Ascending aorta (tissue), 2 donors: Measurements from ENCODE around the gene JMJD4. TPM values are rescaled to one million over a fixed set of nuclear protein-coding genes. Genes with fewer than 3 reads are reported as not detected.

ENCODE experiments used
- DNase-seq, 2 donors: peaks; one replicate each; pipeline ENCODE4 v3.0.0-alpha.2; 2019; ENCODE audit warnings: low spot score in 2 of 2
- H3K27ac ChIP-seq, 2 donors: fragments of 200-600 bp; sonication (generic); one replicate each; pipeline ENCODE4 v1.5.1; 2016 to 2017; ENCODE audit warnings: mild to moderate bottlenecking in 1 of 2
- H3K27me3 ChIP-seq: fragments of 200-600 bp; sonication (generic); one replicate; pipeline ENCODE4 v1.5.1; 2017
- H3K36me3 ChIP-seq, 2 donors: fragments of 200-600 bp; sonication (generic); one replicate each; pipeline ENCODE4 v1.5.1; 2016
- H3K4me1 ChIP-seq, 2 donors: fragments of 200-600 bp; sonication (generic); one replicate each; pipeline ENCODE4 v1.5.1; 2016 to 2017; ENCODE audit warnings: mild to moderate bottlenecking in 1 of 2
- H3K4me3 ChIP-seq, 2 donors: fragments of 200-600 bp; sonication (generic); one replicate each; pipeline ENCODE4 v1.5.1; 2016 to 2017; ENCODE audit warnings: mild to moderate bottlenecking in 1 of 2
- H3K9me3 ChIP-seq, 2 donors: fragments of 200-600 bp; sonication (generic); one replicate each; pipeline ENCODE4 v1.5.1; 2016
- intact Hi-C: fragments of 100-400 bp; cut with DNase I; formaldehyde crosslinking; loops from one replicate; pipeline ENCODE4 v1.15.1; 2023
- total RNA-seq: library from RNA; depleted of rRNA; stranded (reverse); fragments of >200 nt; gene quantifications from one replicate; pipeline ENCODE4 v1.1.0, GENCODE V29; 2016
- TF ChIP-seq, protein P1 (sequence below), 3 experiments: fragments of 200-600 bp in 2 of 3; fragments of 450-650 bp in 1 of 3; sonication (generic) in 2 of 3; IDR thresholded peaks; one replicate each; pipeline ENCODE4 v1.5.1; 2016 to 2019; ENCODE audit warnings: antibody characterized with exemption in 3 of 3, mild to moderate bottlenecking in 1 of 3, moderate library complexity in 1 of 3

Gene JMJD4
- total RNA-seq, 1 donor from 2014 or later: 10.6 TPM

DNA sequence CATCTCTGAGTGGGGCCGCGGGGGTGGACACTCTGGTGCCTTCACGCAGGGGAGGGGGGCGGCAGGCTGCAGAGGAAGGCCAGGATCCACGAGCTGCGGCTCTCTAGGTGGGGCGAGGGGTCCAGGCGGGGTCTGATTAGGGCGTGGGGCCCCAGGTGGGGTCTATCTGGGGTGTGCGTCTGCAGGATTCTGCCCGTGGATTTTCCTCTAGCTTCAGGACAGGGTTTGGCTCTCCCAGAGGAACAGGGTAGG is 6.3 kb downstream of the JMJD4 start:
- Histone ChIP-seq H3K4me1 (peaks cover 0 to 3% of the 10 kb centered on the region in 2 donors), H3K9me3 (no peaks in the 10 kb centered on the region), H3K36me3 (peaks cover 7 to 23% of the 10 kb centered on the region in 2 donors), H3K27me3 (no peaks in the 10 kb centered on the region), H3K27ac (peak overlapping the region; percentile 67 to 73), H3K4me3 (peak overlapping the region; percentile 51 to 71)
- intact Hi-C loops: loop anchor here (1.0 to 5.0 kb wide), 3 partner anchors 59 to 1322 kb away; partner anchors contain the start of genes PARP1 and ZNF678
- TF ChIP-seq, protein P1, sequence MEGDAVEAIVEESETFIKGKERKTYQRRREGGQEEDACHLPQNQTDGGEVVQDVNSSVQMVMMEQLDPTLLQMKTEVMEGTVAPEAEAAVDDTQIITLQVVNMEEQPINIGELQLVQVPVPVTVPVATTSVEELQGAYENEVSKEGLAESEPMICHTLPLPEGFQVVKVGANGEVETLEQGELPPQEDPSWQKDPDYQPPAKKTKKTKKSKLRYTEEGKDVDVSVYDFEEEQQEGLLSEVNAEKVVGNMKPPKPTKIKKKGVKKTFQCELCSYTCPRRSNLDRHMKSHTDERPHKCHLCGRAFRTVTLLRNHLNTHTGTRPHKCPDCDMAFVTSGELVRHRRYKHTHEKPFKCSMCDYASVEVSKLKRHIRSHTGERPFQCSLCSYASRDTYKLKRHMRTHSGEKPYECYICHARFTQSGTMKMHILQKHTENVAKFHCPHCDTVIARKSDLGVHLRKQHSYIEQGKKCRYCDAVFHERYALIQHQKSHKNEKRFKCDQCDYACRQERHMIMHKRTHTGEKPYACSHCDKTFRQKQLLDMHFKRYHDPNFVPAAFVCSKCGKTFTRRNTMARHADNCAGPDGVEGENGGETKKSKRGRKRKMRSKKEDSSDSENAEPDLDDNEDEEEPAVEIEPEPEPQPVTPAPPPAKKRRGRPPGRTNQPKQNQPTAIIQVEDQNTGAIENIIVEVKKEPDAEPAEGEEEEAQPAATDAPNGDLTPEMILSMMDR (IDR thresholded peaks at IDR 0.05): no peak
- DNase-seq: no peak

DNA sequence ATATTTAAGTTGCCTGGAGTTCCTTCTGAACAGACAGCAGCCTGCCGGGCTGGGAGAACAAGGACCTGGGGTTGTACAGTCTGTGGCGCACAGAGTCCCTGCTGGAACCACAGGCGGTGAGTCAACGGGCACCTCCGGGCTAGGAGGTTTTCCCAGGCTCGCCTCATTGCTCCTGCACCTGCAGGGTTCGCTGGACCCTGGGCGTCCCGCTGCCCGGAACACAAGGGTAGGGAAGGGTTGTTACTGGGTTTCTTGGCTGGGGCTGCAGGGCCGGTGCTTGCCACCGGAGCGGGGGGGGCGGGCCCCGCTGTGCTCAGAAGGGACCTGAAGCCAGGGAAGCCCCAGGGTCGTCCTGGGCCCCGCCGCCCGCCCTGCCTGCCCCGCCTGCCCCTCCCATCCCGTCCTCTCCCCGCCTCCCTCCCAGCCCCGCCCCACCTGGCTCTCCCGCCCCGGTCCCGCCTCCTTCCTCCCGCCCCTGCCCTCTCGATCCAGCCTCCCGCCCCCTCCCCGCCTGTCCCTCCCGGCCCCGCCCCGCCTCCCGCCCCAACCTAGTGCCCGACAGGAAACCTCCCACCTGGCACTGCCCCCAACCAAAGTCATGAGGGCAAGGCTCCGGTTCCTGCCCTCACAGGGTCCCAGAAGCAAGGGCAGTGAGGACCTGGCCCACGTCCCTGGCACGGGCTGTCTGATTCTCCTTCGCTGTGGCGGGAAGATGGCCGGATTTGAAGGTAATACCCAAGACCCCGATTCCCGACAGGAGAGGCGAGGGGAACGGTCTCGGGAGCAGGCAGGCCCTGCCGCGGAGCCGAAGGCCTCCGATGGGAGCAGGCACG is 6.8 kb downstream of the JMJD4 start:
- H3K4me3 ChIP-seq: peak overlapping the region; percentile 51 to 71
- H3K27ac ChIP-seq: peak overlapping the region; percentile 67 to 73
- peaks cover 0 to 3% of the 10 kb centered on the region in 2 donors for H3K4me1 ChIP-seq
- intact Hi-C loops: loop anchor here (1.0 to 5.0 kb wide), 3 partner anchors 60 to 1321 kb away; partner anchors contain the start of genes PARP1 and ZNF678
- no peaks in the 10 kb centered on the region for H3K9me3 ChIP-seq
- TF ChIP-seq, protein P1 (IDR thresholded peaks at IDR 0.05): no peak
- H3K36me3 ChIP-seq: peaks cover 7 to 22% of the 10 kb centered on the region in 2 donors
- DNase-seq: peak in 1 of 2 donors; percentile 83
- H3K27me3 ChIP-seq: no peaks in the 10 kb centered on the region

DNA sequence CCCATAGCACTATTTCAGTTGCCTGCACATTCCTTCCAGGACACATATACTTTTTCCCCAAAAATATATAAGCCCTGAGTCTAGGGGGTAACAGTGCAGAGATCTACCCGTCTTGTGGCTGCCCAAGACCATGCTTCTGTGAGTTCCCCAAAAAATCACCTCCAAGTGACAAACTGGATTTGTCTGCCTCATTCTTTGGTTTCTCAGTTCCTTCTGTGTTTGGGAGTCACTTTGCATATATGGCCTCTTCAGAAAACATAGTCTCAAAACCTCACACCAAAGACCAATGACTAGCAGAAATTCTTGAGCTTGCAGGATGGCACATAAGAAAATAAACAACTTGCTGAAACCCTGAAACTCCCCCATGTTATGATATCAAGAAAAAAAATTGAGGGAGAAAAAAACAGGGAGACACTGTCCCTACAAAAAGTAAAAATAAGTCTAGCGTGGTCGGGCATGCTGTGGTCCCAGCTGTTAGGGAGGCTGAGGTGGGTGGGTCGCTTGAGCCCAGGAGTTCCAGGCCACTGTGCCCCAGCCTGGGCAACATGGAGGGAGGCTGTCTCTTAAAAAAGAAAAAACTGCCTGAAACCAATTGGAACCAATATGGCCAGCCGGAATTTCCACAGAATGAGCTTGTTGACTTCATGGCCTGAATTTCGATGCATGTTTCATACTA is 8.0 kb downstream of the JMJD4 start:
- TF ChIP-seq, protein P1 (IDR thresholded peaks at IDR 0.05): no peak
- no peak for DNase-seq
- intact Hi-C loops: loop anchor here (5.0 kb wide), 1 partner anchor 1320 kb away; the partner anchor contains the start of gene PARP1
- Histone ChIP-seq H3K4me1 (peaks cover 0 to 3% of the 10 kb centered on the region in 2 donors), H3K27me3 (no peaks in the 10 kb centered on the region), H3K9me3 (peaks cover 0 to 4% of the 10 kb centered on the region in 2 donors), H3K4me3 (no peak overlapping the region), H3K27ac (no peak overlapping the region), H3K36me3 (peaks cover 0 to 10% of the 10 kb centered on the region in 2 donors)

DNA sequence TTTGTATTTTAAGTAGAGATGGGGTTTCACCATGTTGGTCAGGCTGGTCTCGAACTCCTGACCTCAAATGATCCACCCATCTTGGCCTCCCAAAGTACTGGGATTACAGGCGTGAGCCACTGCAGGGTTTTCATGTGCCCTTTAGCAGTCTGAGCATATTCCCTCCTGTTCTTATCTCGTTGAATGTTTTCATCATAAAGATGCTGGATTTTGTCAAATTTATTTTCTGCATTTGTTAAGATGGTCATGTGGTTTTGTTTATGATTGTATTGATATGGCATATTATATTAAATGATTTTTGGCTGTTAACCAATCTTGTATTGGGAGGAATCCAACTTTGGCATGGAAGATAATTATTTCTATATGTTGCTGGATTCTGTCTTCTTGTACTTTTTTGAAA is 8.8 kb downstream of the JMJD4 start:
- H3K36me3 ChIP-seq: peaks cover 0 to 3% of the 10 kb centered on the region in 2 donors
- TF ChIP-seq, protein P1 (IDR thresholded peaks at IDR 0.05): no peak
- peaks cover under 1 to 4% of the 10 kb centered on the region in 2 donors for H3K9me3 ChIP-seq
- no peaks in the 10 kb centered on the region for H3K27me3 ChIP-seq
- DNase-seq: no peak
- H3K4me3 ChIP-seq: no peak overlapping the region
- intact Hi-C loops: loop anchor here (5.0 kb wide), 1 partner anchor 1319 kb away; the partner anchor contains the start of gene PARP1
- H3K4me1 ChIP-seq: peaks cover 0 to 3% of the 10 kb centered on the region in 2 donors
- H3K27ac ChIP-seq: no peak overlapping the region

DNA sequence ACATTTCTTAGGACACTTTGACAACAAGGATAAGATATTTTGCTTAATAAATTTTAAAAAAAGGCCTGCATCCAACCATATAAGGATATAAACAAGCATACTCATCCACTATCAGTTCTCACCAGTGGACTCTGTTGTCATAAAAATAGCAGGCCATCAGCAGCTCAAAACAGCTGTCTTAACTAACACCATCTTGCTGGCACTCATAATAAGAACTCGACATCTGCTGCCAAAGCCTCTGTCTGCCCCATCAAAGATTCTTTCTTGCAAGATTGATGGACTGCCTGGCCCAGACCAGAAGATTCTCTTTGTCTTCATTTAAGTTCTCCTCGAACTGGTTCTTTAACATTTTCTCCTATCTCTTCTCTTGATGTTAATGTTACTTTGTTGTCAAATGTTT is 10.1 kb downstream of the JMJD4 start:
- no peak overlapping the region for H3K27ac ChIP-seq
- intact Hi-C loops: loop anchor here (5.0 kb wide), 1 partner anchor 1318 kb away; the partner anchor contains the start of gene PARP1
- H3K4me3 ChIP-seq: no peak overlapping the region
- peaks cover 0 to 3% of the 10 kb centered on the region in 2 donors for H3K4me1 ChIP-seq
- H3K36me3 ChIP-seq: no peaks in the 10 kb centered on the region
- no peak for DNase-seq
- TF ChIP-seq, protein P1 (IDR thresholded peaks at IDR 0.05): no peak
- H3K27me3 ChIP-seq: no peaks in the 10 kb centered on the region
- H3K9me3 ChIP-seq: peaks cover 3 to 4% of the 10 kb centered on the region in 2 donors
